HG03354 (cell line): Measurements from ENCODE around the gene ZNF467.

Experiments
- ATAC-seq: cut with Tn5 transposase; IDR thresholded peaks from one replicate; pipeline ENCODE4 v1.9.1; 2021; ENCODE audit warnings: mild to moderate bottlenecking; ENCODE audit not compliant: unreplicated experiment, poor library complexity, severe bottlenecking

Gene ZNF467

GRCh38 chr7:149774237-149775175 lies 1.1 kb upstream of the ZNF467 start:
- no peak for ATAC-seq

- no peak for ATAC-seq
Observed at GRCh38 chr7:149772956-149773434, 393 bp downstream of the ZNF467 start.

DNA sequence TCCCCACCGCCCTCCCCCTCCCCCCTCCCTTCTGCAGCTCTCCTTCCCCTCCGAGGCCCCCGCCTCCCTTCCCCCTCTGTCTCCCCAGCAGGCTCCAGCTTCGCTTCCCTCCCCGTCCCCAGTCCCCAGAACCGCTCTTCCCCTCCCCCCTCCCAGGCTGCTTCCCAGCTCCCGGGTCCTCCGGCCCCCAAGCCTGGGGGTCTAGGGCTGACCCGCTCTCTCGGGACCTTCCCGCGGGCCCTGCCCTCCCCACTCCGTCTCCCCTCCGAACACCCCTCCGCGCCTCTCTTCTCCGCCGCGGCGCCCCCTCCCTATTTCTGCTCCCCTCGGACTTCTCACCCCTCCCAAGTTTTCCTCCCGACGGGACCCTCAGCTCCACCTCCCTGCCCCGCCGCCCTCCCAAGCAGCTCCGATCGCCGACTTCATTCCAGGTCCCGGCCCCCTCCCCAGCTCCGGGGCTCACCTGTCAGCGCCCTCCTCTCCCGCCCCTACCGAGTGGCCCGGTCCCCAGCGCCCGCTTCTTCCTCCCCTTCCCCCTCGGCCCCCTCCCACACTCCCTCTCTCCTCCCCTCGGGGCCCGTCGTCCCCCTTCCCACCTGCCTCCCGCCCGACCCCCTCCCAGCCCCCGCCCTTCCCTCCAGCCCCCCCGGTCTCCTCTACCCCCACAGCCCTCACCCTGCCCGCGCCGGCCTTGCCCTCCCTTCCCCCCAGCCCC lies 990 bp downstream of the ZNF467 start:
- ATAC-seq, result no peak

GRCh38 chr7:149771720-149772240 lies 1.6 kb downstream of the ZNF467 start:
- ATAC-seq, result peak; percentile 94

- peak; percentile 29 for ATAC-seq
Observed at GRCh38 chr7:149770728-149771636, 2.4 kb downstream of the ZNF467 start.

- ATAC-seq, result no peak
Observed at GRCh38 chr7:149769915-149770314, 3.5 kb downstream of the ZNF467 start.

DNA sequence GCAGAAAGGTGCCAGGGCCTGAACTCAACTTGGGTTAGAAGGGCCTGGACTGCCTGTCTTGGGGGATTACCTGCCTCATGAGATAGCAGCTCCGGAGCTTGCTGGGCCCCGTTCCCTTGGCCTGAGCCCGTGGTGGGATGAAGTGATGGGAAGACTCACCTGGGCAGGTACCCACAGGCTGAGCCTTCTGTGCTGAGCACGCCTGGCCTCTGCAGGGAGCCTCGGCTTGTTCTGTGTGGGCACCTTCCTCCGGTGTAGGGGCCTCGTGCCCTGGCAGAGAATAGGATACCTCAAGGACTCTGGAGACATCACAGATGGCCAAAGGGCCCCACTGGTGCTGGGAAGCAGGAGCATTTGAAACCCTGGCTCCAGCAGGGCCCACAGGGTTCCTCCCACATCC lies 4.5 kb downstream of the ZNF467 start:
- no peak for ATAC-seq

- ATAC-seq, result no peak
Observed at GRCh38 chr7:149767068-149767467, 6.3 kb downstream of the ZNF467 start.

DNA sequence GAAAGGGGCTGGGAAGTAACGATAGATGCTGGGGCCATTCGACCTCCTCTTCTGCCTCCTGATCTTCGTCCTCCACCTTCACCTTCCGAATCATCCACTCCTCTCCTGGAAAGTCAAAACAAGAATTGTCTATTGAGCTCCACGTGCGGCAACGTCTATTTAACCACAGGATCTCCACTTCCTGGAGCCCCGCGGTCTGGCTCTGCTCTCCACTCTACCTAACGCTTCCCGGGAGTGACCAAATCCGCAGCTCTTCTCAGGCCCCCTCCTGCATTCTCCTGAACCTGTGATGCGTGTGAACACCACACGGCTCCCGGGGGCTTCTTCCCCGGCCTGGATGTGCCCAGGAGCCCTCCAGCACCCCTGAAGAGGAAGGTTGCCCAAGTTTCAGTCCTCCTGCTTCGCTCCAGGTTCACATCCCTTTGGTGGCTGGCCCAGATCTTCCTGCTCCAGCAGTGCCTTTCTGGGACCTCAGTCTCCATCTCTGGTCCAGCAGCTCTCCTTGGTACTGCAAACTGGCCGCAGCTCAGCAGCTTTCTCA lies 7.2 kb downstream of the ZNF467 start:
- no peak for ATAC-seq

DNA sequence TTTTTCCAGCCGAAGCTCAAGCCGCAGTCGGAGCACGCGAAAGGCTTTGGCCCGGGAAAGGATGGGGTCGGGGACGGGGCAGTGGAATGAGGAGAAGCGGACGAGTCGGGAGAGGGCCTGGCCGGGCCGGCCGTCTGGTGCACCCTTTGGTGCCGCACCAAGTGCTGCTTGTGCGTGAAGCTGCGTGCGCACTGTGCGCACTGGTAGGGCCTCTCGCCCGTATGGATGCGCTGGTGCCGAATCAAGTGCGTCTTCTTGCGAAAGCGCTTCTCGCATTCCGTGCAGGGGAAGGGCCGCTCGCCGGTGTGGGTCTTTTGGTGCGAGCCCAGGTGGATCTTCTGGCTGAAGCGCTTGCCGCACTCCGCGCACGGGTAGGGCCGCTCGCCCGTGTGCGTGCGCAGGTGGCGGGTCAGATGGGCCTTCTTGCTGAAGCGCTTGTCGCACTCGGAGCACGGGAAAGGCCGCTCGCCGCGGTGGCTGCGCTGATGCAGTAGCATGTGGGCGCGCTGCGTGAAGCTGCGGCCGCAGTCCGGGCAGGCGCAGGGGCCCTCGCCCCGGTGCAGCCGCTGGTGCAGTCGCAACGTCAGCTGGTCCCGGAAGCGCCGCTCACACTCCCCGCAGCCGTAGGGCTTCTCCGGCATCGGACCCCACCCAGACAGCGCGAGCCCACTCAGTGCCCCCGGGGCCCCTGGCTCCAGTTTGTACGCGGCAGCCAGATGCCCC lies 7.8 kb downstream of the ZNF467 start:
- ATAC-seq, result no peak

GRCh38 chr7:149764481-149765398 lies 8.6 kb downstream of the ZNF467 start:
- ATAC-seq, result no peak

DNA sequence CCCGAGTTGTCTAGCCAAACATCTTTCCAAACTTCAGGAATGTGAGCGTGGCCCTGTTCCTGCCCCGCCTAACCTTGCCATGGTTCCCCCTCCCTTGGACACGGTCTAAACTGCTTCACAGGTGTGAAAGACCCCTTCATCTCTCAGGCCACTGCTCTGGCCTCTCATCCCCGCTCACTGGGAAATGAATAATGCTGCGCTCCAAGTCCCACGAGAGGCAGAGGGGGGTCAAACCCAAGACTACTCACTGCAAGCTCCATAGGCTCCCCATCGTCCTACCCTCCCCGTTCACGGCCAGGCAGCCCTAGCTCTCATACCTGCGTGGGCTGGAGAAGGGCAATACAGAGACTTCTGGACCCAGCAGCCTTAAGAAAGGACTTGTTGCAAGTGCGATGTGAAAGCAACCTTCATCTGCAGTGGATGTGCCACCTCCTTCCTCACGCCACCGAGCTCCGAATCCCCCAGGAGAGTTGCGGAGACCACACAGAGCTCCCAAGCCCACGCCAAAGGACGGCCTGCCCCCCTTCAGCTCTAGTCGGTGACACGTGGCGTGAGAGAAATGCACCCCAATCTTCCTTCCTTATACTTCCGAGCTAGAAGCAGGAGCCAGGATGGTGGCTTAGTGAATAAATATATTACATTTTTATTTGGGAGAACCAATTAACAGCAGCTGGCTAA lies 9.7 kb downstream of the ZNF467 start:
- no peak for ATAC-seq

DNA sequence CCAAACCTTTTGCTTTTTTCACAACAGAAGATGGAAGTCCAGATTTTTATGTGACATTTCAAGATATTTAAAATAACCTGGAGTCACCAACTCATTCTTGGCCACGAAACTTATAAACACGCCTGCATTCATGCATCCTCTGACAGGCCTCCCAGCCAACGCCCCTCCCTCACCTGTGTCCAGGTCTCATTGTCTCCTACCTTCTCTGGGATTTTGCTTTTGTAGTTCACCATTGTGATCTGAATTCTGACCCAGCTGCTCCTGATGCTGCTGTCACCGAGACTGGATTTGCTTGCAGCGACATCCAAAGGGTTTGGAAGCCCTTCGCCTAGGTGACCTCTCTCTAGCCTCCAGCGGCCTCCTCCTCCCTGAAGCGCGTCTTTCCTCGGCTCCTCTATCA lies 10.8 kb downstream of the ZNF467 start:
- ATAC-seq, result no peak

DNA sequence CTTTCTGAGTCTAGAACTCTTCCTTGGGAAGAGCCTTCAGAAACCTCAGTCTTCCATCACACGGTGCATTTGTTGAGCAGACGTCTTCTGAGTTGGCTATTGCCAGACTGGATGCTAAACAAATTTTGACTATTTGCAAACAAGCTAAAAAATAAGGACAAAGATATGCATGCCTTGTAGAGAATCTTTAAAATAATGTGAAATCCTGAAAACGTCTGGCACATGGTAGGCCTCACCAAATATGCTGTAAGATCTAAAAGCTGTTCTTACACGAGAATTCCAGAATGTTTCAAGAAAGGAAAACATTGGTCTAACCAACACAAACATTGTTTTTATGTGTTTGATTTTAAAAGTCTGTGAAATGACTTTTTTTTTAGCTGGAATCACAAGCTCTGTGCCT lies 11.3 kb downstream of the ZNF467 start:
- ATAC-seq, result no peak

DNA sequence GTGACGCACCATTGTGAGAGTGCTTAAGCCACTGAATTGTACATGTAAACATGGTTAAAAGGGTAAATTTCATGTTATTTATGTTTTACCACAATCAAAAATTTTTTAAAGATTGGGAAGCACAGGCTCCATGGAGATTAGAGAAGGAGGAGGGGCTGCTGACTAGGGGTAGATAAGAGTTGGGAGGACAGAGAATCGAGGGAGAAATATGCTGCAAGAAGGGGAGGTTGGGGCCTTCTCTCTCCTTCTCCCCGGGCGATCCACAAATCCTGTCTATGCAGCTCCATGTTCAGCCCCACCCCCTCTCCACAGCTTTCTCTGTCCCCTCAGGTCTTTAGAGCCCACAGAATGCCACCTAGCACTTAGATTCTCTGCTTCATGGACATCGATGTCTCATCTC lies 12.1 kb downstream of the ZNF467 start:
- no peak for ATAC-seq

- ATAC-seq, result no peak
Observed at GRCh38 chr7:149760538-149760937, 12.8 kb downstream of the ZNF467 start.
